Spleen (tissue), 11 donors: ENCODE data around the gene EBF4. TPM values are rescaled to one million over a fixed set of nuclear protein-coding genes. Genes with fewer than 3 reads are reported as not detected.
A peak's percentile ranks its signal among the peaks of the same experiment; 100 is the strongest.

ENCODE experiments used
- DNase-seq: peaks from one replicate; pipeline ENCODE4 v3.0.0-alpha.2; 2020
- H3K27ac ChIP-seq, 8 donors: fragments of 200-600 bp; sonication (generic) in 7 of 8; 1 replicate in 4 of 8; 2 replicates in 4 of 8; pipeline versions ENCODE4 v1.5.0 to v1.8.0; 2016 to 2021; ENCODE audit warnings: inconsistent platforms in 4 of 8, mild to moderate bottlenecking in 4 of 8, moderate library complexity in 1 of 8
- H3K27me3 ChIP-seq, 7 donors: fragments of 200-600 bp; sonication (generic) in 6 of 7; replicated peaks in 1 of 7; 1 replicate in 4 of 7; 2 replicates in 3 of 7; pipeline versions ENCODE4 v1.5.0 to v1.8.0; 2016 to 2021; ENCODE audit warnings: inconsistent platforms in 3 of 7, mild to moderate bottlenecking in 1 of 7
- H3K36me3 ChIP-seq, 6 donors: fragments of 200-600 bp; sonication (generic) in 5 of 6; 1 replicate in 4 of 6; 2 replicates in 2 of 6; pipeline versions ENCODE4 v1.5.0 to v1.8.0; 2016 to 2021; ENCODE audit warnings: inconsistent platforms in 2 of 6
- H3K4me1 ChIP-seq, 6 donors: fragments of 200-600 bp; sonication (generic) in 5 of 6; 1 replicate in 3 of 6; 2 replicates in 3 of 6; pipeline versions ENCODE4 v1.5.0 to v1.8.0; 2016 to 2021; ENCODE audit warnings: inconsistent platforms in 3 of 6
- H3K4me3 ChIP-seq, 8 donors: fragments of 200-600 bp; sonication (generic) in 7 of 8; 1 replicate in 4 of 8; 2 replicates in 4 of 8; pipeline versions ENCODE4 v1.5.0 to v1.8.0; 2016 to 2021; ENCODE audit warnings: inconsistent platforms in 4 of 8, mild to moderate bottlenecking in 4 of 8, moderate library complexity in 2 of 8
- H3K9me3 ChIP-seq, 8 donors: fragments of 200-600 bp; sonication (generic) in 7 of 8; 1 replicate in 4 of 8; 2 replicates in 4 of 8; pipeline versions ENCODE4 v1.5.0 to v1.8.0; 2016 to 2021; ENCODE audit warnings: inconsistent platforms in 4 of 8
- POLR2A ChIP-seq, 3 donors: fragments of 450-650 bp; IDR thresholded peaks; one replicate each; pipeline ENCODE4 v1.5.1; 2017; ENCODE audit warnings: antibody characterized with exemption in 3 of 3, mild to moderate bottlenecking in 1 of 3
- POLR2AphosphoS5 ChIP-seq, 3 donors: sonication (generic); formaldehyde crosslinking; IDR thresholded peaks; one replicate each; pipeline ENCODE4 v1.5.1; 2017; ENCODE audit warnings: antibody characterized with exemption in 3 of 3
- WGBS, 5 donors: extraction: QIAGEN DNeasy Blood & Tissue Kit in 3 of 5; methylation state at CpG; one replicate each; pipeline versions ENCODE4 v1.1.5 to v1.1.7; 2013 to 2018; 5-methylcytosine and 5-hydroxymethylcytosine counted together
- intact Hi-C: fragments of 100-400 bp; cut with DNase I; formaldehyde crosslinking; loops from one replicate; pipeline ENCODE4 v1.15.0; 2023; ENCODE audit warnings: low total_unique reads
- polyA plus RNA-seq, 3 donors: library from polyadenylated mRNA; stranded (reverse); fragments of 200-250 nt; gene quantifications; one replicate each; pipeline ENCODE4 v1.2.1, GENCODE V29; 2013
- total RNA-seq, 7 donors: library from RNA; depleted of rRNA in 3 of 7; stranded (reverse); fragments of >200 nt in 3 of 7; fragmentation: NEBNext Ultra II Directional in 4 of 7; extraction: Animal tissue kit (Norgen Biotek cat#: 25700) in 4 of 7; gene quantifications; one replicate each; pipeline versions ENCODE4 v1.1.0 to v1.2.1, GENCODE V29; 2016 to 2021
- TF ChIP-seq, protein P1 (sequence below), 11 experiments: fragments of 200-600 bp in 7 of 11; fragments of 450-650 bp in 4 of 11; sonication (generic) in 4 of 11; IDR thresholded peaks in 8 of 11; conservative IDR thresholded peaks in 3 of 11; 1 replicate in 7 of 11; 2 replicates in 4 of 11; pipeline versions ENCODE4 v1.4.0 to v1.8.0; 2016 to 2021; ENCODE audit warnings: antibody characterized with exemption in 11 of 11, inconsistent platforms in 4 of 11, mild to moderate bottlenecking in 1 of 11
- donor health status: healthy with polysubstance abuse.
- donor health status: DM: no; HTN: no; CAD: no; lungs with moderate emphysema.
- donor health status: DM: no; HTN: no; CAD: no.
- donor health status: Bipolar disorder and iron deficiency.
- donor health status: healthy.
- donor health status: DM: no; HTN: no; CAD: no.
- donor health status: DM: yes; HTN: yes; CAD: no.

Gene EBF4
- total and polyA plus RNA-seq, 10 donors = 2.5 to 19.2 (median 6.4) TPM

DNA sequence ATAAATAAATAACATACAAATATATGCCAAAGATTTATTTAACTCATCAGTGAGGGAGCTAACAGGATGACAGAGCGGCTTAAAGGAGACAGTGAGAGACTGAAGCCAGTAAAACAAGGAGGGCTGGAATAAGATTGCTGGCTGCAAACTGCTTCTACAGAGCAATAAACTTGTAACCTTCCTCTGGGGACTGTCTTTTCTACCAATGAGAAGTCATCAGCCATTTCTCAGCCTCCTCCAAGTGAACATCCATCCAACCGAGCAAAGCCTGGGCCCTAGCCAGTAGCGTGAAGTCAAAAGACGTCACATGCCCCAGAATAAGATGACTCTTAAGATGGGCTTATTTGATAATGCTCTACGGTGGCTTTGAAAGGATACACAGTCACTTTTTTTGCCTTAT, 65.4 kb downstream of the EBF4 start:
- DNase-seq = no peak
- Histone ChIP-seq H3K4me3 (no peak overlapping the region), H3K4me1 (peaks cover 5 to 8% (median 6%) of the 10 kb centered on the region in 6 donors), H3K27me3 (peaks cover 0 to 95% (median 36%) of the 10 kb centered on the region in 7 donors), H3K27ac (no peak overlapping the region), H3K36me3 (no peaks in the 10 kb centered on the region), H3K9me3 (no peaks in the 10 kb centered on the region)
- TF ChIP-seq POLR2AphosphoS5 (IDR thresholded peaks at IDR 0.05) = no peak
- TF ChIP-seq, protein P1, sequence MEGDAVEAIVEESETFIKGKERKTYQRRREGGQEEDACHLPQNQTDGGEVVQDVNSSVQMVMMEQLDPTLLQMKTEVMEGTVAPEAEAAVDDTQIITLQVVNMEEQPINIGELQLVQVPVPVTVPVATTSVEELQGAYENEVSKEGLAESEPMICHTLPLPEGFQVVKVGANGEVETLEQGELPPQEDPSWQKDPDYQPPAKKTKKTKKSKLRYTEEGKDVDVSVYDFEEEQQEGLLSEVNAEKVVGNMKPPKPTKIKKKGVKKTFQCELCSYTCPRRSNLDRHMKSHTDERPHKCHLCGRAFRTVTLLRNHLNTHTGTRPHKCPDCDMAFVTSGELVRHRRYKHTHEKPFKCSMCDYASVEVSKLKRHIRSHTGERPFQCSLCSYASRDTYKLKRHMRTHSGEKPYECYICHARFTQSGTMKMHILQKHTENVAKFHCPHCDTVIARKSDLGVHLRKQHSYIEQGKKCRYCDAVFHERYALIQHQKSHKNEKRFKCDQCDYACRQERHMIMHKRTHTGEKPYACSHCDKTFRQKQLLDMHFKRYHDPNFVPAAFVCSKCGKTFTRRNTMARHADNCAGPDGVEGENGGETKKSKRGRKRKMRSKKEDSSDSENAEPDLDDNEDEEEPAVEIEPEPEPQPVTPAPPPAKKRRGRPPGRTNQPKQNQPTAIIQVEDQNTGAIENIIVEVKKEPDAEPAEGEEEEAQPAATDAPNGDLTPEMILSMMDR (IDR thresholded peaks at IDR 0.05 in 8 of 11, conservative IDR thresholded peaks at IDR 0.05 in 3 of 11) = no peak
- TF ChIP-seq POLR2A (IDR thresholded peaks at IDR 0.05) = no peak
- 83 to 93% (median 91%) methylated on average over 5 of the region's 5 CpGs for WGBS, 5 donors
- intact Hi-C loops = no loop called here

DNA sequence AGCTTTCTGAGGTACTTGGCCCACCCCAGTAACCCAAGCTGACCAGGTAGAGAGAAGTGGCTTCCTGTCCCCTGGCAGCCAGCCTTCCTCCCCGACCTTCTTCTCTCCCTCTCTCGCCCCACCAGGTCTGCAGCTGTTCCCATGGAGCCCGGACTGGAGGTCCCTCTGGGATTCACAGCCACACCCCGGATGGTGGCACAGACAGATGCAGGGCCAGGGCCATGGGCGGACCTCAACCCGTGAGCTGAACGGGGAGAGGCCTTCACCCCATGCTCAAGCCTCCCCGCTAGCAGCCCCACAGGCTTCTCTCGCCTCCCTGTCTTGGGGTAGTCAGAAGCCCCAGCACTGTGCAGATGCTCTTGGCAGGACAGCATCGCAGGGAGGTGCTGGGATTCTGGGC, 66.6 kb downstream of the EBF4 start:
- no peaks in the 10 kb centered on the region for H3K9me3 ChIP-seq
- no peaks in the 10 kb centered on the region for H3K4me1 ChIP-seq
- TF ChIP-seq, protein P1 (IDR thresholded peaks at IDR 0.05 in 8 of 11, conservative IDR thresholded peaks at IDR 0.05 in 3 of 11) = no peak
- TF ChIP-seq POLR2A (IDR thresholded peaks at IDR 0.05) (no peak), POLR2AphosphoS5 (IDR thresholded peaks at IDR 0.05) (no peak)
- no peaks in the 10 kb centered on the region for H3K36me3 ChIP-seq
- 74 to 88% (median 84%) methylated on average over 7 to 10 of the region's 10 CpGs for WGBS, 5 donors
- no peak overlapping the region for H3K27ac ChIP-seq
- no peak overlapping the region for H3K4me3 ChIP-seq
- intact Hi-C loops = no loop called here
- peak; percentile 56 for DNase-seq
- H3K27me3 ChIP-seq = peaks cover 0 to 93% (median 25%) of the 10 kb centered on the region in 7 donors

DNA sequence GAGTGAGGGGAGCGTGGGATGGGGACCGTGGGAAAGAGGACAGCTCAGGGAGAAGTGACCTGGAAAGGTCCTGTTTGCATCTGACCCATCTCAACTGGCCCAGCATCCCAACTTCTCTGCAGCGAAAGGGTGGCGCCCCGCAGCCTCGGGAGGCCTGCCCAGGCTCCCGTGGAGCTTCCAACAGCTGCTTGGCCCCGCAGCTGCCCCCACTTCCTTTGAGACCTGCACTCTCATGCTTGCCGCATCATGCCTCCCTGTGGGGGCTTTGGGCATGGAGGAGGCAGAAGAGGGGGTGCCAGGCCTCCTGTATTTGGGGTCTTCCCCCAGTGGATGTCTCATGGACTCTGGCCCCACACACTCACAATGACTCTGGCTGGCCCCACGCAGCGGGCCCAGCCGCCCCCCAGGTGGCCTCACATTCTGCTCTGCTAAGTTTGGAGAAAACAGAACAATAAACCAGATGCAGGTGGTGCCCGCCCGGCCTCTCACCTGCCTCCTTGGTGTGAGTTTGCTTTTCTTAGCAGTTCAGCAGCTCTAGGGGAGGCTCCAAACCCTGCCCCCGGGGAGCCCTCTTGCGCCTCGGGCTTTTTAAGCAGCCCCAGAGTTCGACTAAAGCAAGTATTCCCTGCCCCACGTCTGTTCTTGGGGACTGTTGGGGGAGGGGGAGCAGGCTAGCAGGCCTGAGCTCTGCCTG, 67.2 kb downstream of the EBF4 start:
- Histone ChIP-seq H3K27ac (no peak overlapping the region), H3K27me3 (peaks cover 0 to 92% (median 20%) of the 10 kb centered on the region in 7 donors), H3K4me3 (no peak overlapping the region), H3K36me3 (no peaks in the 10 kb centered on the region), H3K4me1 (no peaks in the 10 kb centered on the region), H3K9me3 (no peaks in the 10 kb centered on the region)
- intact Hi-C loops = no loop called here
- TF ChIP-seq POLR2A (IDR thresholded peaks at IDR 0.05) (no peak), POLR2AphosphoS5 (IDR thresholded peaks at IDR 0.05) (no peak)
- 54 to 68% (median 60%) methylated on average over 14 to 19 of the region's 19 CpGs for WGBS, 5 donors
- DNase-seq = peak; percentile 41

DNA sequence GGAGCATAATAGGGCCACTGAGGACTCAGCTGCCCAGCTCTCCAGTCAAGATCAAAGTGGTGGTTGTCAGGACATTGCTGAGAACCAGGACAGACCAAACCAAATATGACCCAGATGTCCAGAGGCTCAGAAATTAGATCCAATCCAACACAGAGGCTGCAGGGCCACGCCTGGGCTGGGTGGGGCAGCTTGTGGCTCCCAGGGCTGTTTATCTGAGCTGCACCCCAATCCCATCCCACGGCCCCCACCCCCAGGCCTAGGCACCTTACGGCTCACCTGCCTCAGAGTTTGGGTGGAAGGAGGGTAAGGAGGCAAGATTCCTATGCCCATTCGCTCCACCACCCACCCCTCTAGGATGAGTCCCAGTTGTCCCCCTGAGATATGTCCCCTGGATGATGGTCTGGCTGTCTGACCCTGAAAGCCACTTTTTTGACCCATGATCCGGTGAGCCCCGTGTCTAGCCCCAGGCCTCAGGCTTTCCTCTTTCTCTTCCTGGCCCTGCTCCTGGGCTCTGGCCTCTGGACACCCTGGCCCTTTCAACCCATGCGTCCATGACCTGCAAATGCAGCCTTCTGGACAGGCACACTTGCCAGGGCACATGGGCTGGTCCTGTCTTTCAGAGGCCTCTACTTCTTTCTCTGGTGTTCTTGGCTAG, 67.8 kb downstream of the EBF4 start:
- Histone ChIP-seq H3K27ac (no peak overlapping the region), H3K9me3 (no peaks in the 10 kb centered on the region), H3K4me3 (no peak overlapping the region), H3K4me1 (no peaks in the 10 kb centered on the region), H3K27me3 (peaks cover 0 to 91% (median 18%) of the 10 kb centered on the region in 7 donors), H3K36me3 (no peaks in the 10 kb centered on the region)
- TF ChIP-seq POLR2A (IDR thresholded peaks at IDR 0.05) = no peak
- TF ChIP-seq, protein P1 (IDR thresholded peaks at IDR 0.05 in 8 of 11, conservative IDR thresholded peaks at IDR 0.05 in 3 of 11) = no peak
- no peak for TF ChIP-seq POLR2AphosphoS5 (IDR thresholded peaks at IDR 0.05)
- intact Hi-C loops = no loop called here
- WGBS, 5 donors = 82 to 96% (median 91%) methylated on average over 4 to 7 of the region's 7 CpGs
- DNase-seq = peak; percentile 49
